Neural cell (in vitro differentiated cells): ENCODE measurements around the gene FN1. TPM values are rescaled to one million over a fixed set of nuclear protein-coding genes. Genes with fewer than 3 reads are reported as not detected.

ENCODE experiments used
- H2AFZ ChIP-seq: fragments of 200-600, 300-800 bp; sonication (generic), shearing (Covaris generic); 2 replicates; pipeline ENCODE4 v1.6.0; 2014; ENCODE audit warnings: low read depth, mild to moderate bottlenecking, antibody characterized with exemption, low read length, moderate library complexity
- H3F3A ChIP-seq: fragments of 200-600 bp; shearing (Covaris generic); 2 replicates; pipeline ENCODE4 v1.6.1; 2016; ENCODE audit warnings: mild to moderate bottlenecking, moderate library complexity, mixed read lengths, antibody characterized with exemption, low read length; ENCODE audit not compliant: insufficient read depth, poor library complexity, severe bottlenecking
- H3K27ac ChIP-seq: fragments of 200-600, 300-800 bp; sonication (generic), shearing (Covaris generic); 2 replicates; pipeline ENCODE4 v1.5.1; 2014; ENCODE audit warnings: mild to moderate bottlenecking, low read length, moderate library complexity
- H3K27me3 ChIP-seq: fragments of 300-800, 200-600 bp; sonication (generic), shearing (Covaris generic); 2 replicates; pipeline ENCODE4 v1.6.0; 2014; ENCODE audit warnings: mild to moderate bottlenecking, low read depth, low read length, moderate library complexity; ENCODE audit not compliant: insufficient read depth
- H3K36me3 ChIP-seq: fragments of 300-800, 200-600 bp; sonication (generic), shearing (Covaris generic); 2 replicates; pipeline ENCODE4 v1.5.1; 2014; ENCODE audit warnings: mild to moderate bottlenecking, antibody characterized with exemption, low read length, moderate library complexity; ENCODE audit not compliant: insufficient read depth
- H3K4me2 ChIP-seq: fragments of 300-800, 200-600 bp; sonication (generic), shearing (Covaris generic); 2 replicates; pipeline ENCODE4 v1.6.0; 2014; ENCODE audit warnings: mild to moderate bottlenecking, low read length
- H3K4me3 ChIP-seq: fragments of 300-800, 200-600 bp; sonication (generic), shearing (Covaris generic); 2 replicates; pipeline ENCODE4 v1.5.1; 2014; ENCODE audit warnings: mild to moderate bottlenecking, low read length, moderate library complexity
- H3K79me2 ChIP-seq: fragments of 200-600 bp; shearing (Covaris generic); replicated peaks from 2 replicates; pipeline ENCODE4 v1.6.0; 2014; ENCODE audit warnings: mild to moderate bottlenecking, low read length, moderate library complexity; ENCODE audit not compliant: insufficient read depth
- H3K9ac ChIP-seq: fragments of 300-800, 200-600 bp; sonication (generic), shearing (Covaris generic); 2 replicates; pipeline ENCODE4 v1.6.1; 2016; ENCODE audit warnings: mild to moderate bottlenecking, low read length, mixed read lengths
- H3K9me2 ChIP-seq: fragments of 200-600 bp; shearing (Covaris generic); 2 replicates; pipeline ENCODE4 v1.6.1; 2016; ENCODE audit warnings: mild to moderate bottlenecking, low read length, mixed read lengths; ENCODE audit not compliant: insufficient read depth
- H3K9me3 ChIP-seq: fragments of 200-600, 300-800 bp; sonication (generic), shearing (Covaris generic); 2 replicates; pipeline ENCODE4 v1.6.1; 2016; ENCODE audit warnings: mild to moderate bottlenecking, mixed run types, low read length, moderate library complexity, mixed read lengths
- H4K20me1 ChIP-seq: fragments of 200-600 bp; shearing (Covaris generic); 2 replicates; pipeline ENCODE4 v1.6.1; 2016; ENCODE audit warnings: mild to moderate bottlenecking, mixed run types; ENCODE audit not compliant: insufficient read depth
- EP300 ChIP-seq: fragments of 450-650 bp; conservative IDR thresholded peaks from 2 replicates; pipeline ENCODE4 v1.6.1; 2014; ENCODE audit warnings: antibody characterized with exemption, mild to moderate bottlenecking, moderate library complexity; ENCODE audit not compliant: poor library complexity, severe bottlenecking
- EZH2 ChIP-seq: fragments of 200-600, 300-800 bp; shearing (Covaris generic), sonication (generic); IDR thresholded peaks from 2 replicates; pipeline ENCODE4 v1.6.1; 2014; ENCODE audit warnings: antibody characterized with exemption, low read length, borderline replicate concordance, mild to moderate bottlenecking; ENCODE audit not compliant: insufficient read depth, poor library complexity, severe bottlenecking
- MXI1 ChIP-seq: fragments of 450-650 bp; conservative IDR thresholded peaks from 2 replicates; pipeline ENCODE4 v1.6.1; 2014; ENCODE audit warnings: antibody characterized with exemption, mild to moderate bottlenecking; ENCODE audit not compliant: poor library complexity, severe bottlenecking
- POLR2AphosphoS5 ChIP-seq: IDR thresholded peaks from 2 replicates; pipeline ENCODE4 v1.6.1; 2012
- RAD21 ChIP-seq: fragments of 450-650 bp; conservative IDR thresholded peaks from 2 replicates; pipeline ENCODE4 v1.6.1; 2014; ENCODE audit warnings: antibody characterized with exemption, mild to moderate bottlenecking, moderate library complexity
- SMC3 ChIP-seq: fragments of 450-650 bp; conservative IDR thresholded peaks from 2 replicates; pipeline ENCODE4 v1.6.1; 2014; ENCODE audit warnings: antibody characterized with exemption, mild to moderate bottlenecking, moderate library complexity; ENCODE audit not compliant: poor library complexity
- TAF1 ChIP-seq: IDR thresholded peaks from 2 replicates; pipeline ENCODE4 v1.6.1; 2012; ENCODE audit warnings: low read depth
- polyA plus RNA-seq: library from polyadenylated mRNA; depleted of rRNA; stranded (reverse); fragments of >200 nt; gene quantifications from 2 replicates; pipeline ENCODE4 v1.2.3, GENCODE V29; 2014
- TF ChIP-seq, protein P1 (sequence below): fragments of 450-650 bp; IDR thresholded peaks from 2 replicates; pipeline ENCODE4 v1.5.1; 2014; ENCODE audit warnings: antibody characterized with exemption, mild to moderate bottlenecking, moderate library complexity; ENCODE audit not compliant: poor library complexity, severe bottlenecking
- TF ChIP-seq, protein P2 (sequence below): IDR thresholded peaks from 2 replicates; pipeline ENCODE4 v1.6.1; 2012; ENCODE audit warnings: borderline replicate concordance

The FN1 gene
- polyA plus RNA-seq, 1 donor from 2014 or later, result 0.93 TPM

DNA sequence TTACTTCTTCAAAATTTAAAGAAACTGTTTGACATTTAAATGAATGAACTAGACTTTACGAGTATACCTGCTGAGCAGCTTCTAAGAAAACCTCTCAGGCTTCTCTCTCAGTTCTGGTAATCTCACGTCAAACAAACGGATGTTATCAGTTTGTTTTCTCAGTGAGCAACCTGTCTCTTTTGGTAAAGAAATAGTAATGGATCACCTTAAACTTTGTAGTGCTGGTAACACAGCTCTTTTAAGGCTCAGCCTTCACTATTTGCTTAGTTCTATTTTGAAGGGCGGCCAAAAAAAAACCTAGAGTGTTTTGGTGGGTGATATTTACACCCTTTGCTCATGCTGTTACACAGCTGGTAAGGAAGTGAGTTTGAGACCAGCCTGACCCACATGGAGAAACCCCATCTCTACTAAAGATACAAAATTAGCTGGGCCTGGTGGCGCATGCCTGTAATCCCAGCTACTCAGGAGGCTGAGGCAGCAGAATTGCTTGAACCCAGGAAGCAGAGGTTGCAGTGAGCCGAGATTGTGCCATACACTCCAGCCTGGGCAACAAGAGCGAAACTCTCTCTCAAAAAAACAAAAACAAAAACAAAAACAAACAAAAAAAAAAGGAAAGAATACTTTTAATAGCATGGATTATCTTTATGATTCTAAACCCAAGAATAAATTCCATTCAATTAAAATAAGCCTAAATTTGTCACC, 15.9 kb downstream of the FN1 start:
- H3K4me2 ChIP-seq, result no peak overlapping the region
- no peaks in the 10 kb centered on the region for H3K79me2 ChIP-seq

DNA sequence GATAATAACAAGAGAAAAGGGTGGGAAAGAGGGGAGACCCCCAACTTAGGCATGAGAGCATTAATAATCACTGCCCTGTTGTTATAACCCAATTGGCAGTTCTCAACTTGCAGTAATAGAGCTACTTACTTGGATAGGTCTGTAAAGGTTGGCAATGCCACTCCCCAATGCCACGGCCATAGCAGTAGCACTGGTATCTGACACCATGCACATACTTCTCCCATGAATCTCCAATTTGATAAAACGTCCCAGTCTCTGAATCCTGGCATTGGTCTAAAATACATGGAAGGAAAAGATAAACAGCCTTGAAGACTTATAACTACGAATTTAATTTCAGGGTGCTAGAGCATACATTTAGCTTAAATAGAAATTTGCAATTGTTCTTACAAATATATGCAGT, 16.8 kb downstream of the FN1 start:
- TF ChIP-seq POLR2AphosphoS5 (no peak), MXI1 (no peak), EZH2 (no peak), RAD21 (no peak), SMC3 (no peak), EP300 (no peak)
- TF ChIP-seq, protein P1, sequence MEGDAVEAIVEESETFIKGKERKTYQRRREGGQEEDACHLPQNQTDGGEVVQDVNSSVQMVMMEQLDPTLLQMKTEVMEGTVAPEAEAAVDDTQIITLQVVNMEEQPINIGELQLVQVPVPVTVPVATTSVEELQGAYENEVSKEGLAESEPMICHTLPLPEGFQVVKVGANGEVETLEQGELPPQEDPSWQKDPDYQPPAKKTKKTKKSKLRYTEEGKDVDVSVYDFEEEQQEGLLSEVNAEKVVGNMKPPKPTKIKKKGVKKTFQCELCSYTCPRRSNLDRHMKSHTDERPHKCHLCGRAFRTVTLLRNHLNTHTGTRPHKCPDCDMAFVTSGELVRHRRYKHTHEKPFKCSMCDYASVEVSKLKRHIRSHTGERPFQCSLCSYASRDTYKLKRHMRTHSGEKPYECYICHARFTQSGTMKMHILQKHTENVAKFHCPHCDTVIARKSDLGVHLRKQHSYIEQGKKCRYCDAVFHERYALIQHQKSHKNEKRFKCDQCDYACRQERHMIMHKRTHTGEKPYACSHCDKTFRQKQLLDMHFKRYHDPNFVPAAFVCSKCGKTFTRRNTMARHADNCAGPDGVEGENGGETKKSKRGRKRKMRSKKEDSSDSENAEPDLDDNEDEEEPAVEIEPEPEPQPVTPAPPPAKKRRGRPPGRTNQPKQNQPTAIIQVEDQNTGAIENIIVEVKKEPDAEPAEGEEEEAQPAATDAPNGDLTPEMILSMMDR, result no peak
- TF ChIP-seq, protein P2, sequence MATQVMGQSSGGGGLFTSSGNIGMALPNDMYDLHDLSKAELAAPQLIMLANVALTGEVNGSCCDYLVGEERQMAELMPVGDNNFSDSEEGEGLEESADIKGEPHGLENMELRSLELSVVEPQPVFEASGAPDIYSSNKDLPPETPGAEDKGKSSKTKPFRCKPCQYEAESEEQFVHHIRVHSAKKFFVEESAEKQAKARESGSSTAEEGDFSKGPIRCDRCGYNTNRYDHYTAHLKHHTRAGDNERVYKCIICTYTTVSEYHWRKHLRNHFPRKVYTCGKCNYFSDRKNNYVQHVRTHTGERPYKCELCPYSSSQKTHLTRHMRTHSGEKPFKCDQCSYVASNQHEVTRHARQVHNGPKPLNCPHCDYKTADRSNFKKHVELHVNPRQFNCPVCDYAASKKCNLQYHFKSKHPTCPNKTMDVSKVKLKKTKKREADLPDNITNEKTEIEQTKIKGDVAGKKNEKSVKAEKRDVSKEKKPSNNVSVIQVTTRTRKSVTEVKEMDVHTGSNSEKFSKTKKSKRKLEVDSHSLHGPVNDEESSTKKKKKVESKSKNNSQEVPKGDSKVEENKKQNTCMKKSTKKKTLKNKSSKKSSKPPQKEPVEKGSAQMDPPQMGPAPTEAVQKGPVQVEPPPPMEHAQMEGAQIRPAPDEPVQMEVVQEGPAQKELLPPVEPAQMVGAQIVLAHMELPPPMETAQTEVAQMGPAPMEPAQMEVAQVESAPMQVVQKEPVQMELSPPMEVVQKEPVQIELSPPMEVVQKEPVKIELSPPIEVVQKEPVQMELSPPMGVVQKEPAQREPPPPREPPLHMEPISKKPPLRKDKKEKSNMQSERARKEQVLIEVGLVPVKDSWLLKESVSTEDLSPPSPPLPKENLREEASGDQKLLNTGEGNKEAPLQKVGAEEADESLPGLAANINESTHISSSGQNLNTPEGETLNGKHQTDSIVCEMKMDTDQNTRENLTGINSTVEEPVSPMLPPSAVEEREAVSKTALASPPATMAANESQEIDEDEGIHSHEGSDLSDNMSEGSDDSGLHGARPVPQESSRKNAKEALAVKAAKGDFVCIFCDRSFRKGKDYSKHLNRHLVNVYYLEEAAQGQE, result no peak
- H3K9ac ChIP-seq, result no peak overlapping the region
- H3F3A ChIP-seq, result no peaks in the 10 kb centered on the region
- no peak overlapping the region for H3K4me3 ChIP-seq
- H3K9me2 ChIP-seq, result no peaks in the 10 kb centered on the region
- no peaks in the 10 kb centered on the region for H3K79me2 ChIP-seq
- no peaks in the 10 kb centered on the region for H3K9me3 ChIP-seq
- H3K27me3 ChIP-seq, result no peaks in the 10 kb centered on the region
- no peak overlapping the region for H3K4me2 ChIP-seq
- H3K36me3 ChIP-seq, result no peaks in the 10 kb centered on the region
- H4K20me1 ChIP-seq, result no peaks in the 10 kb centered on the region
- H3K27ac ChIP-seq, result no peak overlapping the region
- H2AFZ ChIP-seq, result no peak overlapping the region

More for the DNA sequence above, 15.9 kb downstream of the FN1 start:
- Histone ChIP-seq H3K27me3 (no peaks in the 10 kb centered on the region), H3F3A (no peaks in the 10 kb centered on the region), H3K9me2 (no peaks in the 10 kb centered on the region), H2AFZ (no peak overlapping the region), H3K36me3 (no peaks in the 10 kb centered on the region), H3K27ac (no peak overlapping the region), H3K4me3 (no peak overlapping the region), H3K9ac (no peak overlapping the region), H4K20me1 (no peaks in the 10 kb centered on the region), H3K9me3 (no peaks in the 10 kb centered on the region)
- TF ChIP-seq TAF1, result no peak
- TF ChIP-seq RAD21, result no peak
- no peak for TF ChIP-seq MXI1
- no peak for TF ChIP-seq POLR2AphosphoS5
- TF ChIP-seq EZH2, result no peak
- no peak for TF ChIP-seq SMC3
- TF ChIP-seq, protein P1, result no peak
